ENCODE measurements around the gene ZNF429.

- TF ChIP-seq CTCF (optimal IDR thresholded peaks at IDR 0.05 in 1 of 3, IDR thresholded peaks at IDR 0.05 in 1 of 3, conservative IDR thresholded peaks at IDR 0.05 in 1 of 3; ENCODE audit: extremely low read depth in 1 of 3, insufficient read depth in 2 of 3, low read length in 3 of 3) (no peak), EZH2 (IDR thresholded peaks at IDR 0.05; ENCODE audit: low read length) (no peak)
These were observed 82.1 kb downstream of the ZNF429 start for GRCh38 chr19:21587549-21587948.

Measured in keratinocyte (primary cell).